PC-9 (cell line): Measurements from ENCODE around the gene GJB4. TPM values are rescaled to one million over a fixed set of nuclear protein-coding genes. Genes with fewer than 3 reads are reported as not detected.

Experiments used
- BruUV-seq: library from RNA; stranded (reverse); fragments of 400-500 nt; replicated peaks from 2 replicates; lab custom pipeline; 2021; lab: Mats Ljungman, UMichigan
- CTCF ChIA-PET: fragments of 300-600 bp; sonication (Branson Sonifier 250); formaldehyde crosslinking; loops from one replicate; lab custom pipeline; 2022; ENCODE audit warnings: antibody characterized with exemption; lab: Charles Lee
- POLR2A ChIA-PET: fragments of 300-600 bp; sonication (Branson Sonifier 250); formaldehyde crosslinking; loops from one replicate; lab custom pipeline; 2022; ENCODE audit warnings: antibody characterized with exemption; ENCODE audit not compliant: unreplicated experiment; lab: Charles Lee
- DNase-seq, 2 experiments: peaks; one replicate each; pipeline versions ENCODE4 v3.0.0 to v3.0.0-alpha.2; 2015 to 2022; ENCODE audit warnings: mixed read lengths in 1 of 2
- H2AFZ ChIP-seq: fragments of 200-600 bp; sonication (generic); 2 replicates; pipeline ENCODE4 v1.8.1; 2017; ENCODE audit warnings: antibody characterized with exemption
- H3F3A ChIP-seq: fragments of 200-600 bp; sonication (generic); 2 replicates; pipeline ENCODE4 v1.8.1; 2017; ENCODE audit warnings: antibody characterized with exemption, mild to moderate bottlenecking, low read depth; ENCODE audit not compliant: insufficient read depth
- H3K27ac ChIP-seq: fragments of 200-600 bp; sonication (generic); 2 replicates; pipeline ENCODE4 v1.6.1; 2016; ENCODE audit warnings: mixed run types
- H3K27me3 ChIP-seq: fragments of 200-600 bp; sonication (generic); 2 replicates; pipeline ENCODE4 v1.6.1; 2016; ENCODE audit warnings: low read depth, mixed run types; ENCODE audit not compliant: insufficient read depth
- H3K36me3 ChIP-seq: fragments of 200-600 bp; sonication (generic); 2 replicates; pipeline ENCODE4 v1.6.1; 2016; ENCODE audit warnings: low read depth, mixed run types
- H3K4me1 ChIP-seq: fragments of 200-600 bp; sonication (generic); replicated peaks from 2 replicates; pipeline ENCODE4 v1.6.1; 2016; ENCODE audit warnings: mixed run types; ENCODE audit not compliant: insufficient read depth
- H3K4me2 ChIP-seq: fragments of 200-600 bp; sonication (generic); 2 replicates; pipeline ENCODE4 v1.6.1; 2017; ENCODE audit warnings: mixed run types
- H3K4me3 ChIP-seq: fragments of 200-600 bp; sonication (generic); 2 replicates; pipeline ENCODE4 v1.6.1; 2016; ENCODE audit warnings: mixed run types
- H3K79me2 ChIP-seq: fragments of 200-600 bp; sonication (generic); 2 replicates; pipeline ENCODE4 v1.6.1; 2017; ENCODE audit warnings: low read depth, mixed run types
- H3K9me2 ChIP-seq: fragments of 200-600 bp; sonication (generic); 2 replicates; pipeline ENCODE4 v1.8.1; 2017; ENCODE audit warnings: mild to moderate bottlenecking; ENCODE audit not compliant: insufficient read depth
- H3K9me3 ChIP-seq: fragments of 200-600 bp; sonication (generic); 2 replicates; pipeline ENCODE4 v1.8.1; 2016; ENCODE audit warnings: low read depth; ENCODE audit not compliant: insufficient read depth
- H4K20me1 ChIP-seq: fragments of 200-600 bp; sonication (generic); 2 replicates; pipeline ENCODE4 v1.8.1; 2017; ENCODE audit not compliant: insufficient read depth
- EZH2 ChIP-seq: fragments of 200-600 bp; sonication (generic); IDR thresholded peaks from 2 replicates; pipeline ENCODE4 v1.8.0; 2017; ENCODE audit warnings: antibody characterized with exemption, low read depth
- intact Hi-C: fragments of 100-400 bp; cut with micrococcal nuclease; formaldehyde crosslinking; loops from one replicate; pipeline ENCODE4 v1.10.0; 2022; ENCODE audit not compliant: unreplicated experiment
- total RNA-seq: library from RNA; stranded (reverse); gene quantifications from 2 replicates; pipeline ENCODE4 v1.2.3, GENCODE V29; 2021
- TF ChIP-seq, protein P1 (sequence below): fragments of 200-600 bp; sonication (generic); conservative IDR thresholded peaks from 2 replicates; pipeline ENCODE4 v1.6.1; 2017; ENCODE audit warnings: mixed run types, antibody characterized with exemption, mild to moderate bottlenecking, moderate library complexity

The GJB4 gene
- total RNA-seq, 1 experiment from 2014 or later = 5.8 TPM

DNA sequence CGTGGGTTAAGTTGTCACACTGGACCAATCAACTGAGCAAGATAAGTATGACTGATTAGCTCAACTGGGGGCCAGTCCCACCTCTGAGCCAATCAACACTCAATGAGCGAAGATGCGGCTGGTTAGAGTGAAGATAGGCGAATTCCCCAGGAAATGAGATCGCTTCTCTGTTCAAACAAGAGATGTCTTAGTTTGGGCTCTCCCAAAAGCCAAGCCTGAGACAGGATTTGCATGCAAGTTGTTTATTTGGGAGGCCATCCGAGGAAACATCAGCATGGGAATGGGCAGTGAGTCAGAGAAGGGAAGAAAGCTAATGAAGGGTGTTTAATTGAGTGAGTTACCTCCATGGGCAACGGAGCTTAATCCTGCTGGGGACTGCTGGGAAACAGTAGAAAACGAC lies 9.5 kb upstream of the GJB4 start:
- no peaks in the 10 kb centered on the region for H3K36me3 ChIP-seq
- POLR2A ChIA-PET = no interaction called here
- H3K27ac ChIP-seq = no peak overlapping the region
- BruUV-seq = no TSS peak
- no peaks in the 10 kb centered on the region; the same call in 1 of the 2 replicates for H3K9me3 ChIP-seq
- no peak overlapping the region for H3K4me2 ChIP-seq
- no peaks in the 10 kb centered on the region for H4K20me1 ChIP-seq
- H3K9me2 ChIP-seq = no peaks in the 10 kb centered on the region
- TF ChIP-seq EZH2 = no peak
- TF ChIP-seq, protein P1, sequence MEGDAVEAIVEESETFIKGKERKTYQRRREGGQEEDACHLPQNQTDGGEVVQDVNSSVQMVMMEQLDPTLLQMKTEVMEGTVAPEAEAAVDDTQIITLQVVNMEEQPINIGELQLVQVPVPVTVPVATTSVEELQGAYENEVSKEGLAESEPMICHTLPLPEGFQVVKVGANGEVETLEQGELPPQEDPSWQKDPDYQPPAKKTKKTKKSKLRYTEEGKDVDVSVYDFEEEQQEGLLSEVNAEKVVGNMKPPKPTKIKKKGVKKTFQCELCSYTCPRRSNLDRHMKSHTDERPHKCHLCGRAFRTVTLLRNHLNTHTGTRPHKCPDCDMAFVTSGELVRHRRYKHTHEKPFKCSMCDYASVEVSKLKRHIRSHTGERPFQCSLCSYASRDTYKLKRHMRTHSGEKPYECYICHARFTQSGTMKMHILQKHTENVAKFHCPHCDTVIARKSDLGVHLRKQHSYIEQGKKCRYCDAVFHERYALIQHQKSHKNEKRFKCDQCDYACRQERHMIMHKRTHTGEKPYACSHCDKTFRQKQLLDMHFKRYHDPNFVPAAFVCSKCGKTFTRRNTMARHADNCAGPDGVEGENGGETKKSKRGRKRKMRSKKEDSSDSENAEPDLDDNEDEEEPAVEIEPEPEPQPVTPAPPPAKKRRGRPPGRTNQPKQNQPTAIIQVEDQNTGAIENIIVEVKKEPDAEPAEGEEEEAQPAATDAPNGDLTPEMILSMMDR = no peak
- H3K79me2 ChIP-seq = no peaks in the 10 kb centered on the region
- no peak for DNase-seq
- no peak overlapping the region for H3K4me3 ChIP-seq
- intact Hi-C loops = no loop called here
- H3K4me1 ChIP-seq = peaks cover 24% of the 10 kb centered on the region
- H3K27me3 ChIP-seq = no peaks in the 10 kb centered on the region
- no peak overlapping the region for H2AFZ ChIP-seq
- peaks cover 10% of the 10 kb centered on the region; the same call in 1 of the 2 replicates for H3F3A ChIP-seq
- CTCF ChIA-PET = no interaction called here

GRCh38 chr1:34750610-34751009 lies 8.9 kb upstream of the GJB4 start:
- Histone ChIP-seq H3K4me2 (no peak overlapping the region), H3K79me2 (no peaks in the 10 kb centered on the region), H3F3A (peaks cover 11% of the 10 kb centered on the region; the same call in 1 of the 2 replicates), H3K27ac (no peak overlapping the region), H3K4me3 (no peak overlapping the region), H2AFZ (no peak overlapping the region), H3K36me3 (no peaks in the 10 kb centered on the region), H4K20me1 (no peaks in the 10 kb centered on the region), H3K27me3 (no peaks in the 10 kb centered on the region), H3K4me1 (peaks cover 29% of the 10 kb centered on the region), H3K9me3 (no peaks in the 10 kb centered on the region; the same call in 1 of the 2 replicates), H3K9me2 (no peaks in the 10 kb centered on the region)
- ChIA-PET POLR2A (no interaction called here), CTCF (no interaction called here)
- BruUV-seq = no TSS peak
- intact Hi-C loops = no loop called here
- TF ChIP-seq, protein P1 = no peak
- TF ChIP-seq EZH2 = no peak
- DNase-seq = no peak

DNA sequence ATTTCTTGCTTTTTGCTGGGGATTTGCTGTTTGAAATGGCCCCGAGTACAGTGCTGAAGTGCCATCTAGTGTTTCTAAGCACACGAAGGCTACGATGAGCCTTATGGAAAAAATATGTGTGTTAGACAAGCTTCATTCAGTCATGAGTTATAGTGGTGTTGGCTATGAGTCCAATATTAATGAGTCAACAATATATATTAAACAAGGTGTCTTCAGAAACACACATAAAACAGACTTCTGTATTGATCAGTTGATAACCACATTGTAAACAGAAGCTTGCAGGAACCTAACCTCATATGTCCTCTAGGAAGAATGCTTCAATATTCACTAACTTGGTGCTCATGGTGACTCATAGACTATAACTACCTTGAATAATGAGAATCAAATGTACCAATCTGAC lies 6.4 kb upstream of the GJB4 start:
- Histone ChIP-seq H3K27ac (no peak overlapping the region), H3K9me3 (no peaks in the 10 kb centered on the region; the same call in 1 of the 2 replicates), H3K9me2 (no peaks in the 10 kb centered on the region), H3K4me1 (peaks cover 44% of the 10 kb centered on the region), H2AFZ (no peak overlapping the region), H3K79me2 (peaks cover 13% of the 10 kb centered on the region; the same call in 1 of the 2 replicates), H3K4me3 (no peak overlapping the region), H3K27me3 (no peaks in the 10 kb centered on the region), H3K4me2 (peak overlapping the region; percentile 84), H4K20me1 (no peaks in the 10 kb centered on the region), H3F3A (peaks cover 11% of the 10 kb centered on the region; the same call in 1 of the 2 replicates), H3K36me3 (no peaks in the 10 kb centered on the region)
- peak in 1 of 2 experiments; percentile 70 for DNase-seq
- ChIA-PET POLR2A (no interaction called here), CTCF (no interaction called here)
- intact Hi-C loops = no loop called here
- BruUV-seq = no TSS peak
- TF ChIP-seq EZH2 = no peak
- TF ChIP-seq, protein P1 = no peak
